Stomach (tissue), 9 donors: Measurements from ENCODE around the gene WNK2. TPM values are rescaled to one million over a fixed set of nuclear protein-coding genes. Genes with fewer than 3 reads are reported as not detected.

Source experiments
- DNase-seq, 2 donors: peaks; one replicate each; pipeline versions ENCODE4 v3.0.0 to v3.0.0-alpha.2; 2013 to 2019
- H3K27ac ChIP-seq, 5 donors: fragments of 200-600 bp in 4 of 5; sonication (generic) in 4 of 5; one replicate each; pipeline ENCODE4 v1.5.1; 2013 to 2019; ENCODE audit warnings: mild to moderate bottlenecking in 1 of 5, moderate library complexity in 1 of 5
- H3K27me3 ChIP-seq, 3 donors: fragments of 200-600 bp; sonication (generic); one replicate each; pipeline ENCODE4 v1.5.1; 2017 to 2019; ENCODE audit warnings: mixed run types in 1 of 3
- H3K36me3 ChIP-seq, 4 donors: fragments of 200-600 bp; sonication (generic); 1 replicate in 3 of 4; 2 replicates in 1 of 4; pipeline ENCODE4 v1.5.1; 2016 to 2019
- H3K4me1 ChIP-seq, 4 donors: fragments of 200-600 bp; sonication (generic); one replicate each; pipeline ENCODE4 v1.5.1; 2016 to 2019
- H3K4me3 ChIP-seq, 4 donors: fragments of 200-600 bp; sonication (generic) in 3 of 4; one replicate each; pipeline ENCODE4 v1.5.1; 2016 to 2019; ENCODE audit warnings: mild to moderate bottlenecking in 1 of 4
- H3K9me3 ChIP-seq, 4 donors: fragments of 200-600 bp; sonication (generic); one replicate each; pipeline ENCODE4 v1.5.1; 2016 to 2019
- CTCF ChIP-seq, 7 experiments: fragments of 450-650 bp in 4 of 7; fragments of 200-600 bp in 3 of 7; sonication (generic) in 3 of 7; IDR thresholded peaks; one replicate each; pipeline ENCODE4 v1.5.1; 2016 to 2019; ENCODE audit warnings: antibody characterized with exemption in 7 of 7, control low read depth in 2 of 7, mild to moderate bottlenecking in 1 of 7
- EP300 ChIP-seq: sonication (generic); formaldehyde crosslinking; IDR thresholded peaks from one replicate; pipeline ENCODE4 v1.6.1; 2017; ENCODE audit warnings: antibody characterized with exemption
- POLR2A ChIP-seq, 4 donors: fragments of 450-650 bp; IDR thresholded peaks; one replicate each; pipeline ENCODE4 v1.6.1; 2016; ENCODE audit warnings: antibody characterized with exemption in 4 of 4, control low read depth in 2 of 4, mild to moderate bottlenecking in 1 of 4, moderate library complexity in 1 of 4
- POLR2AphosphoS5 ChIP-seq, 3 donors: sonication (generic); formaldehyde crosslinking; IDR thresholded peaks; one replicate each; pipeline ENCODE4 v1.6.1; 2016; ENCODE audit warnings: antibody characterized with exemption in 3 of 3
- WGBS, 5 donors: extraction: QIAGEN DNeasy Blood & Tissue Kit in 3 of 5; methylation state at CpG; one replicate each; pipeline versions ENCODE4 v1.1.5 to v1.1.7; 2013 to 2018; 5-methylcytosine and 5-hydroxymethylcytosine counted together
- intact Hi-C: fragments of 100-400 bp; cut with DNase I; formaldehyde crosslinking; loops from one replicate; pipeline ENCODE4 v1.15.1; 2023; ENCODE audit warnings: low total_unique reads
- polyA plus RNA-seq, 3 donors: library from polyadenylated mRNA; stranded (reverse); fragments of 200-250 nt; gene quantifications; one replicate each; pipeline ENCODE4 v1.2.3, GENCODE V29; 2013
- total RNA-seq, 5 donors: library from RNA; depleted of rRNA; stranded (reverse); fragments of >200 nt; gene quantifications; one replicate each; pipeline versions ENCODE4 v1.1.0 to v1.2.3, GENCODE V29; 2014 to 2016
- donor health status: healthy with polysubstance abuse.
- donor health status: Bipolar disorder and iron deficiency.
- donor health status: healthy.

Gene WNK2
- total and polyA plus RNA-seq, 8 donors: 1.2 to 700 (median 15.9) TPM

DNA sequence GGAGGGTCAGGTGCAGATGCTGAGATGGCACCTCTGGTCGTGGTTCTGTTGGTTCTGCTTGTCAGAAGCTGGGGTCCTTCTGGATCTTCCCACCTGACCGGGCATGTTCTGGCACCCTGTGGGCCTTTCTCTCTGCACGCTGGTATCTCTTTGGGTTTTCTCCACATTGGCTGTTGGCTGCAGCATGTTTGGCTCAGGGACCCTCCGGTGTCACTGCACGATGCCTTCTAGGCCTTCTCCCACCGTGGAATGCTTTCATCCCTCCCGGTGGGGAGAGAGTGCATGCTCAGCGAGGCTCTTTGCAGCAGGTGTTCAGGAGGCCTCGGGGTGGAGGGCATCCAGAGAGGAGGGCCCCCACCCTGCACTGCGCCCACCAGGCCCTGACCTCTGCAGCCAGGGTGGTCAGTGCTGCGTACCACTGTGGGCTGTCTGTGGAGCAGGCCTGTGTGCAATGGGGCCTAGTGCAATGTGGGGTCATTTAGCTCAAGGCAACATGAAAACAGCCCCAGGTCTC is 119.4 kb downstream of the WNK2 start:
- 91 to 96% (median 92%) methylated on average over 10 to 11 of the region's 11 CpGs for WGBS, 5 donors
- Histone ChIP-seq H3K4me3 (no peak overlapping the region), H3K4me1 (peaks cover 0 to 26% (median 11%) of the 10 kb centered on the region in 4 donors), H3K36me3 (peaks cover 0 to 14% (median 1%) of the 10 kb centered on the region in 4 donors), H3K27me3 (no peaks in the 10 kb centered on the region), H3K9me3 (no peaks in the 10 kb centered on the region), H3K27ac (no peak overlapping the region)
- no peak for DNase-seq
- intact Hi-C loops: loop anchor here (5.0 to 10.0 kb wide), 2 partner anchors 141 to 279 kb away; no protein-coding TSS in a partner anchor
- TF ChIP-seq POLR2A (IDR thresholded peaks at IDR 0.05): no peak
- no peak for TF ChIP-seq EP300
- no peak for TF ChIP-seq CTCF (IDR thresholded peaks at IDR 0.05)

GRCh38 chr9:93303806-93304573 is 120.1 kb downstream of the WNK2 start:
- H3K36me3 ChIP-seq: peaks cover 0 to 13% (median 4%) of the 10 kb centered on the region in 4 donors
- H3K4me3 ChIP-seq: no peak overlapping the region
- no peak overlapping the region for H3K27ac ChIP-seq
- H3K4me1 ChIP-seq: peaks cover 0 to 20% (median 11%) of the 10 kb centered on the region in 4 donors
- 90 to 95% (median 93%) methylated on average over 14 to 19 of the region's 19 CpGs for WGBS, 5 donors
- H3K9me3 ChIP-seq: no peaks in the 10 kb centered on the region
- no peak for TF ChIP-seq POLR2A (IDR thresholded peaks at IDR 0.05)
- no peak for TF ChIP-seq POLR2AphosphoS5 (IDR thresholded peaks at IDR 0.05)
- TF ChIP-seq EP300: no peak
- no peak for TF ChIP-seq CTCF (IDR thresholded peaks at IDR 0.05)
- DNase-seq: peak in 1 of 2 donors; percentile 22
- H3K27me3 ChIP-seq: no peaks in the 10 kb centered on the region
- intact Hi-C loops: loop anchor here (5.0 to 10.0 kb wide), 2 partner anchors 142 to 279 kb away; no protein-coding TSS in a partner anchor

GRCh38 chr9:93304574-93305496 is 120.9 kb downstream of the WNK2 start:
- Histone ChIP-seq H3K27me3 (no peaks in the 10 kb centered on the region), H3K4me3 (no peak overlapping the region), H3K4me1 (peaks cover 0 to 19% (median 9%) of the 10 kb centered on the region in 4 donors), H3K9me3 (no peaks in the 10 kb centered on the region), H3K27ac (no peak overlapping the region), H3K36me3 (peaks cover 0 to 12% (median 4%) of the 10 kb centered on the region in 4 donors)
- intact Hi-C loops: loop anchor here (5.0 to 10.0 kb wide), 2 partner anchors 143 to 280 kb away; no protein-coding TSS in a partner anchor
- whole genome bisulfite sequencing, 5 donors: 55 to 77% (median 57%) methylated on average over 12 to 17 of the region's 17 CpGs
- TF ChIP-seq POLR2AphosphoS5 (IDR thresholded peaks at IDR 0.05): no peak
- TF ChIP-seq CTCF (IDR thresholded peaks at IDR 0.05): peak in 5 of 7 experiments; percentile 47 to 68 (median 49)
- DNase-seq: peak; percentile 65 to 90

GRCh38 chr9:93305497-93306020 is 121.6 kb downstream of the WNK2 start:
- Histone ChIP-seq H3K36me3 (peaks cover 0 to 12% (median 4%) of the 10 kb centered on the region in 4 donors), H3K4me3 (no peak overlapping the region), H3K4me1 (peaks cover 0 to 17% (median 9%) of the 10 kb centered on the region in 4 donors), H3K27ac (no peak overlapping the region), H3K27me3 (no peaks in the 10 kb centered on the region), H3K9me3 (no peaks in the 10 kb centered on the region)
- DNase-seq: peak in 1 of 2 donors; percentile 24
- no peak for TF ChIP-seq EP300
- no peak for TF ChIP-seq CTCF (IDR thresholded peaks at IDR 0.05)
- TF ChIP-seq POLR2A (IDR thresholded peaks at IDR 0.05): no peak
- no peak for TF ChIP-seq POLR2AphosphoS5 (IDR thresholded peaks at IDR 0.05)
- intact Hi-C loops: loop anchor here (10.0 kb wide), 1 partner anchor 281 kb away; no protein-coding TSS in a partner anchor
- WGBS, 5 donors: 79 to 91% (median 83%) methylated on average over 13 to 15 of the region's 15 CpGs
